Activated CD4-positive, alpha-beta T cell treated with anti-CD3 and anti-CD28 coated beads, Interleukin-2, amount 10 ng/mL, durations not matched to agents 7 days and 5 days (primary cell): ENCODE data around the gene ODAD3. TPM values are rescaled to one million over a fixed set of nuclear protein-coding genes. Genes with fewer than 3 reads are reported as not detected.
A peak's percentile ranks its signal among the peaks of the same experiment; 100 is the strongest.
"Not testable (repeated sequence)": the region's sequence is repeated elsewhere in the genome, so short reads cannot be mapped to it uniquely, and the experiment has no call there.

ENCODE experiments used
- CTCF ChIA-PET: fragments of 350-600 bp; sonication (Branson Sonifier 250); formaldehyde crosslinking; loops from one replicate; lab custom pipeline; 2021; ENCODE audit warnings: antibody characterized with exemption; lab: Charles Lee
- POLR2A ChIA-PET: fragments of 350-600 bp; sonication (Branson Sonifier 250); formaldehyde crosslinking; loops from one replicate; lab custom pipeline; 2021; ENCODE audit warnings: antibody characterized with exemption; lab: Charles Lee
- DNase-seq: peaks from one replicate; pipeline ENCODE4 v3.0.0-alpha.2; 2020
- H3K27ac Mint-ChIP-seq: one replicate; pipeline ENCODE4 v1.8.0; 2021; ENCODE audit warnings: mild to moderate bottlenecking, moderate library complexity, mixed read lengths
- H3K27me3 Mint-ChIP-seq: one replicate; pipeline ENCODE4 v1.8.0; 2021; ENCODE audit warnings: mixed read lengths
- H3K36me3 Mint-ChIP-seq: one replicate; pipeline ENCODE4 v1.8.0; 2021; ENCODE audit warnings: low read depth, mixed read lengths
- H3K4me1 Mint-ChIP-seq: one replicate; pipeline ENCODE4 v1.8.0; 2021; ENCODE audit warnings: mixed read lengths
- H3K4me3 Mint-ChIP-seq: one replicate; pipeline ENCODE4 v1.8.0; 2021; ENCODE audit warnings: mild to moderate bottlenecking, moderate library complexity, mixed read lengths
- H3K9me3 Mint-ChIP-seq: one replicate; pipeline ENCODE4 v1.8.0; 2021; ENCODE audit warnings: mixed read lengths
- total RNA-seq, 2 experiments: library from RNA; stranded (reverse); gene quantifications; one replicate each; pipeline ENCODE4 v1.2.3, GENCODE V29; 2021

ODAD3 gene
- total RNA-seq, 2 experiments from 2014 or later, result not detected

DNA sequence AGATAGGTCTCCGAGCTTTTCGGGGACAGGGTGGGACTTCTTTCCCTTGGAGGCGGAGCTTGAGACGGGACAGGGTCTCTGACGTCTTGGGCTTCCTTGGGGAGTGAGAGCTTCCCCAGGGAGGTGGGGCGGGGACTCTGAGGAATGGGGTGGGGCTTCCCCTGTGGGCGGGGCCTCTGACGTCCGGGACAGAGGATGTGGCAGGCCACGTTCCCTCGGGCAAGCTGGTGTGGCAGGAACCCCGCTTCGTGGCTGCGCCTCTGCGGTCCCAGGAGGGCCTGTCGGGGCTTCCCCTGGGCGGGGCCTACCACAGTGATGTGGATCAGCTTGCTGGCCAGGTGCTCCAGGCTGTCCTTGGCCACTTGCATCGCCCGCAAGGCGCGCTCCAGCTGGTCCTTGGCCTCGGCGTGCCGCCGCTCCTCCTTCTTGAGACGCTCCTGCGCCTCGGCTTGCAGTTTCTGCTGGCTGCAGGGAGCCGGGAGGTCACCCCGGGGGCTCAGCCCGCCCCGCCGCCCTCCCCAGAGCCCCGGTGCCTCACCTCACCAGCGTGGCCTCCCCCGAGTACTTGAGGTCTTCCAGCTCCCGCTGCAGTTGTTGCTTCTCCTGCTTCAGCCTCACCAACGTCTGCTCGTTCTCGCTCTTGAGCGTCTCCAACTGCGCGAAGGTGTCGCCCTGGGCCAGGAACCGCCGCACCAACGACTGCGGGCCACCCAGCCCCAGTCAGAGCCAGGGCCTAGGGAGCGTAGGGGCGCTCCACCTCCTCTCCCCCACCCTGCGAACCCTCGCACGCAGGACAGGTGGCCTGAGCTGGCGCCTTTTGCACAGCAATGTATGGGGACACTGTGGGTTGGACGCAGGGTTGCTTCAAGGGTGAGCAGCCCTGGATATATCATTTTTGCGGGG lies 12.5 kb downstream of the ODAD3 start:
- ChIA-PET CTCF (interaction anchor here (0.5 to 4.5 kb wide), 9 partner anchors 13 to 763 kb away, joined by 3 to 26 read pairs (median 4); partner anchors contain the start of genes ODAD3 and PRKCSH), POLR2A (interaction anchor here (0.6 kb wide), 2 partner anchors 12 to 152 kb away, joined by 3 read pairs; partner anchors contain the start of gene ODAD3)
- peak; percentile 62 for DNase-seq
- Mint-ChIP-seq H3K27me3 (peaks cover 57% of the 10 kb centered on the region), H3K9me3 (peaks cover 2% of the 10 kb centered on the region), H3K27ac (peak overlapping the region; percentile 36), H3K4me3 (peak overlapping the region; percentile 49), H3K36me3 (no peaks in the 10 kb centered on the region), H3K4me1 (peaks cover 34% of the 10 kb centered on the region)

DNA sequence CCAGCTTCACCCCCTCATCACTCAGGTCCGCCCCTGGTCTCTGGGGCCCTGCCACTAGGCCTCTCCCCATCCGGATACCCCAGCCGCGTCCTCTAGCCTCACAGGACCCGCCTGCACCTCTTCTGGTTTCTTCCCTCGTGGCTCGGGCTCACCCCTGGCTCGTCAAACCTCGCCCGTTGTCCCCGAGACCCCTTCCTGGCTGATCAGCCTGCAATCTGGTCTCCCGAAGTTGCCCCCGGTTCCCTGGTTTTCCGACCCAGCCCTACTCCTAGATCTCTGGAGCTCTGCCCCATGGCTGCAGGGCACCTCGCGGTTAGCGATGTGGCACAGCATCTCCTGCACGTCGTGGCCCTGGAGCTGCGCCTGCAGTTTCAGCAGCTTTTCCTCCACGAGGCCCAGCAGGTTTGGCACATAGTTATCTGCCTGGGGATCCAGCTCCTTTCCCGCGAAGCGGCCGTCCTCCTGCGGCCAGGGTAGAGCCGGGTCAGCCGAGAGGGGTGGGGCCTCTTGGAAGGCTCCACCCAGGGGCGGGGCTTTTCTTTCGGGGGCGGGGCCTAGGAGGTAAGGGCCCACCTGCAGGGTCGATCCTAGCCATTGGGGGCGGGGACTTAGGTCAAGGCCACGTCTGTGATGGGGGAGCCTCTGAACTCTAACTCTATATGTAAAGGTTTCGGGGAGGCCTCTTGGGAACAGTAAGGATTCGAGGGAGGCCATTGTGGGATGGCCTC lies 13.4 kb downstream of the ODAD3 start:
- POLR2A ChIA-PET, result no interaction called here
- peaks cover 65% of the 10 kb centered on the region for H3K27me3 Mint-ChIP-seq
- CTCF ChIA-PET, result interaction anchor here (0.8 to 4.5 kb wide), 7 partner anchors 14 to 61 kb away, joined by 3 to 26 read pairs (median 4); partner anchors contain the start of genes ODAD3 and PRKCSH

DNA sequence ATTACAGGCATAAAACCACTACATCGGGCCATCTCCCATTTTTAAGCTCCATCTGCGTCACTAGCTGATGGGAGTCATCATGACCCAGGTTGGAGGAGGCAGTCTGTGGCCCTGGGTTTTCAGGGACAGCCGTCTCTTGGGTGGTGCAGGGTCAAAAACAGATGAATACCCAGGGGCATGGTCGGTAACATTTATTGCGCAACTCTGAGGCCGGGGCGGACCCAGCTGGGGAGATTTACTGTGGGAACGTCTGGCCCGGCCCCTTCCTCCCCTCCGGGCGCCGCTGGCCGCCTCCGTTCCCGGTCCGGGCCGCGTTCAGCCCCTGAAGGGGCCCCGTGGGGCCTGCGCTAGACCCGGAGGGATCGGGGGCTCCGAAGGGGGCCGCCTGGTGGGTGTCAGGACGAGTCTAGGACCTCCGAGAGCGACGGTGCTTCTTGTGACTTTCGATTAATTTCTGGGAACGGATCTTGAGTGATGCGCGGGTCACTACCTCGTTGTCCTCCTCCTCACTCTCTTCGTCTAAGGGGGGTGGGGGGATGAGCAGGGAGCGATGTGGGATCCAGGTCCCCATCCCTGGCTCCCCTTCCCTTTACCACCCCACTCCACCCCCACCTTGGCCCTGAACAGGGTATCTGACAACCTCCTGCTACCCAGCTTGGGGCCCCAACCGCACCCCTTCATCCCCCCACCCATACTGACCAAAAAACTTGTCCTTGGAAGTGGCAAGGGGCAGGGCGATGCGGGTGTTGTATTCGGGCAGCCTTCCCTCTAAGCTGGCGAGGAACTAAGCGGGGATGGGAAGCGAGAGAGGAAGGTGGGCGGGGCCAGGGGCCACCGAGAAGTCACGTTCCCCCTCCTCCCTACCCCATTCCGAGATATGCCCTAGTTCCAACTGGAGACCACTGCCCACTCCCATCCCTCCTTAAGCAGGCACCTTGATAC lies 14.2 kb downstream of the ODAD3 start:
- ChIA-PET POLR2A (no interaction called here), CTCF (interaction anchor here (0.8 to 4.5 kb wide), 8 partner anchors 11 to 142 kb away, joined by 3 to 26 read pairs (median 4); partner anchors contain the start of genes ODAD3 and PRKCSH)
- Mint-ChIP-seq H3K27ac (no peak overlapping the region), H3K4me1 (peaks cover 34% of the 10 kb centered on the region), H3K9me3 (peaks cover 2% of the 10 kb centered on the region), H3K36me3 (no peaks in the 10 kb centered on the region), H3K27me3 (peaks cover 68% of the 10 kb centered on the region), H3K4me3 (no peak overlapping the region)
- no peak for DNase-seq

More for the DNA sequence above, 13.4 kb downstream of the ODAD3 start:
- Mint-ChIP-seq H3K4me3 (peak overlapping the region; percentile 25), H3K4me1 (peaks cover 34% of the 10 kb centered on the region), H3K27ac (peak overlapping the region; percentile 36), H3K9me3 (peaks cover 2% of the 10 kb centered on the region), H3K36me3 (no peaks in the 10 kb centered on the region)
- DNase-seq, result peak; percentile 15

DNA sequence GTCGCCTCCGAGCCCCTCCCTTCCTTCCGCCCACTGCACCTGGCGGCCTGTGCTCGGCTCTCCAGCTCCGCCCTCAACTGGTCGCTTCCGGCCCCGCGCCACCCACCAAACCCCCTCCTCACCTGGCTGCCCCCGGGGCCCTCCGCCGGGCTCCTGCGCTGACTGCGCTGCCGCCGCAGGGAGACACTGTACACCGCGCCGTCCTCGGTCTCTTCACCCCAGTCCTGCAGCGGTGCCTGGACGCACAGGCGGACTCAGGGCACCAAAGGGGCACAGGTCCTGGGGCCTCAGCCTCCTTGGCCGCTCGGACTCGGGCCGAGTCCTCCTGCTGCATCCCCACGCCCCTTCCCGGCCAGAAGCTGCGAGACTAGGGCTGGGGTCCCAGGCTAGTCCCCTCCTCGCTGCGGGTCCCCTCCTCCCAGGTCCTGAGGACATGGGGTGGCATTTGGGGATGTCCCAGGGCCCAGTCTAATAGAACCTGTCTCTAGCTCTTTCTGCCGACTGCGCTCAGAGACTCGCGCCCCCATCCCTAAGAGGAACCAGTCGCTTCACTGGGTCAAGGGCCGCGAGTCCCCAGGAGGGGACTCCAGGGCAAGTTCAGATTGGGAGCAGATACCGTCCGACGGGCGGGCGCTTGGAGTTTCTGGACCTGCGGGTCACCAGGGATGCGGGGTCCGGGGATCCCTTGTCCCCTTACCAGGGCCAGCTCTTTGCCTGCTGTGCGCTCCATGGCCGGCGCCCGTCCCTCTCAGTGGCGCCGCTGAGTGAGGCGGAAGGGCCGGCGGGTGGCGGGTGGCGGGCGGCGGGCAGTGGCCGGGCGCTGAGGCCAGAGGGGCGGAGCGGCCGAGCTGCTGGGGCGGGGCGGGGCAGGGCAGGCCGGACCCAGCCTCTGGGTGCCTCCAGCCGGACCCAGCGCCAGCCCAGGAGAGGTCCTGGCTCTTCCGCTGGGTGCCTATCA lies 16.1 kb downstream of the ODAD3 start, which contains the start of gene RGL3:
TSS of gene RGL3 (minus strand) at position 766 of the 958 bp plus-strand sequence. CDS start at position 730, 36 bp downstream.
- ChIA-PET CTCF (interaction anchor here (0.7 to 4.5 kb wide), 4 partner anchors 12 to 63 kb away, joined by 3 to 26 read pairs (median 4); partner anchors contain the start of genes ODAD3 and PRKCSH), POLR2A (no interaction called here)
- H3K4me3 Mint-ChIP-seq, result no peak within 1 kb of the TSS
- no peak for DNase-seq
- H3K9me3 Mint-ChIP-seq, result no peaks in the 10 kb centered on the region
- peaks cover 32% of the 10 kb centered on the region for H3K4me1 Mint-ChIP-seq
- H3K27me3 Mint-ChIP-seq, result peaks cover 68% of the 10 kb centered on the region
- H3K27ac Mint-ChIP-seq, result no peak within 1 kb of the TSS
- H3K36me3 Mint-ChIP-seq, result no peaks in the 10 kb centered on the region

DNA sequence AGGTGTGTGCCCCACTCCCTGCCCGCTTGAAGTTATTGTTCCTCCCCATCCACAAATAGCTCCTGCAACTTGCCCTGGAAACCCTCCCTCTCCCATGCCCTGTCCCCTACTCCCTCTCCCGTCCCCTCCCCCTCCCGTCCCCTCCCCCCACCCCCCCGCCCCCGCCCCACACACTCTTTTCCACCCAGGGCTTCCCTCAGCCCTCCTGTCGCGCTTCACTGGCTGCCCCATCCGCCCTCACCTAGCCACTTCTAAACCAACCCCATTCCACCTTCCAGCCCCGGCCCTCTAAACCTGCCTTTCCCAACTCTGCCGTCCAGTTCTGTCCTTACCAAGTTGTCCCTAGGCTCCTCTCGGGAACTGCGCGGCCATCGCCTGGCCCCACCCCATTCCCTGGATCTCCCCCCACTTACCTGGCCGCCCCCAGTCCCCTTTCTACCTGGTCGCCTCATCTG lies 16.8 kb downstream of the ODAD3 start:
- Mint-ChIP-seq H3K4me3 (no peak overlapping the region), H3K27me3 (peaks cover 61% of the 10 kb centered on the region), H3K9me3 (no peaks in the 10 kb centered on the region), H3K27ac (no peak overlapping the region), H3K36me3 (no peaks in the 10 kb centered on the region), H3K4me1 (peaks cover 28% of the 10 kb centered on the region)
- CTCF ChIA-PET, result interaction anchor here (1.4 to 4.5 kb wide), 2 partner anchors 17 to 35 kb away, joined by 4 to 26 read pairs; partner anchors contain the start of genes ODAD3 and PRKCSH
- POLR2A ChIA-PET, result no interaction called here
- no peak for DNase-seq

DNA sequence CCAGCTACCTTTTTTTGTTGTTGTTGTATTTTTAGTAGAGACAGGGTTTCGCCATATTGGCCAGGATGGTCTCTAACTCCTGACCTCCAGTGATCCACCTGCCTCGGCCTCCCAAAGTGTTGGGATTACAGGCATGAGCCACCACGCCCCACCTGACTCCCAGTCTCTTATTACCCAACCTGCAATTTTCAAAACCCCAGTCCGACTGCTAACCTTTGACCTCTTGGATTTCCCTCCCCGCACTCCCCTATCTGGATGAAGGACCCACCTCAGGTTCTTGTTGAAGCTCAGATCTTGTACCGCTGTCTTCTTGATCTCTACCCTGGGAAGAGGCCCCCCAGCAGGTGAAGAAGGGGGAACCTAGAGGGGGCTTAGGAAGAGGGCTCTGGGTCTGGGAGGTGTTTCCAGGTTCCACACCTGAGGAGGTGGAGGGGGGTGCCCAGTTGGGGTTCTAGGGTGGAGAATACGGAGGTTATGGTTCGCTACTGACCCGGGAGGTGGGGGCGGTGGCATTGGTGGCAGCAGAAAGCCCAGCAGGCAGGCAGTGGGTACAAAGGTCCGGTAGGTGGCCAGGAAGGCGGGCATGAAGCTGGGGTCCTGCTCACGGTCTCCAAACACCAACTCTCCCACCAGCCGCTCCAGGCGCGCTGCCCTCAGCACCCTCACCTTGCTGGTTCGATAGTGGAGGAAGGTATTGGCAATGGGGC lies 18.4 kb downstream of the ODAD3 start:
- H3K27me3 Mint-ChIP-seq, result peaks cover 48% of the 10 kb centered on the region
- CTCF ChIA-PET, result interaction anchor here (0.6 to 1.2 kb wide), 2 partner anchors 35 to 126 kb away, joined by 3 to 5 read pairs; no protein-coding TSS in a partner anchor

DNA sequence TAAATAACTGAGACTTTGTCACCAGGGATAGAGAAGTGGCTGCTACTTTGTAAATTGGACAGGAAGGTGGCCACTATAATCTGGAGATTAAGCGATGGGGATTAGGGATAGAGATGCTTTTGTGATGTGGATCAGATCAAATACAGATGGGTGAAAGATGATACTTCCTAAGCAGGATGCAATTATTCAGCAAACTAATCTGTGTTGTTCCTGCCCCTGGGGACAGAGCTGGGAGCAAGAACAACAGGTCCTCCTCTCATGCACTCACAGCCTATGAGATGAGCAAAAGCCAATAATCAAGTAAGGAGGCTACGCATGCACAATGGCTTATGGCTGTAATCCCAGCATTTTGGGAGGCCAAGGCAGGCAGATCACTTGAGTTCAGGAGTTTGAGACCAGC lies 20.4 kb downstream of the ODAD3 start:
- CTCF ChIA-PET, result interaction anchor here (0.6 kb wide), 1 partner anchor 7 kb away, joined by 3 read pairs; no protein-coding TSS in a partner anchor
- no peaks in the 10 kb centered on the region for H3K36me3 Mint-ChIP-seq
- H3K27ac Mint-ChIP-seq, result no peak overlapping the region
- no peaks in the 10 kb centered on the region for H3K9me3 Mint-ChIP-seq
- peaks cover 3% of the 10 kb centered on the region for H3K4me1 Mint-ChIP-seq
- H3K4me3 Mint-ChIP-seq, result no peak overlapping the region
- POLR2A ChIA-PET, result no interaction called here
- H3K27me3 Mint-ChIP-seq, result peaks cover 33% of the 10 kb centered on the region
- no peak for DNase-seq

More for the DNA sequence above, 18.4 kb downstream of the ODAD3 start:
- POLR2A ChIA-PET, result no interaction called here
- Mint-ChIP-seq H3K36me3 (no peaks in the 10 kb centered on the region), H3K4me1 (peaks cover 15% of the 10 kb centered on the region), H3K9me3 (no peaks in the 10 kb centered on the region), H3K4me3 (no peak overlapping the region), H3K27ac (no peak overlapping the region)
- DNase-seq, result no peak

DNA sequence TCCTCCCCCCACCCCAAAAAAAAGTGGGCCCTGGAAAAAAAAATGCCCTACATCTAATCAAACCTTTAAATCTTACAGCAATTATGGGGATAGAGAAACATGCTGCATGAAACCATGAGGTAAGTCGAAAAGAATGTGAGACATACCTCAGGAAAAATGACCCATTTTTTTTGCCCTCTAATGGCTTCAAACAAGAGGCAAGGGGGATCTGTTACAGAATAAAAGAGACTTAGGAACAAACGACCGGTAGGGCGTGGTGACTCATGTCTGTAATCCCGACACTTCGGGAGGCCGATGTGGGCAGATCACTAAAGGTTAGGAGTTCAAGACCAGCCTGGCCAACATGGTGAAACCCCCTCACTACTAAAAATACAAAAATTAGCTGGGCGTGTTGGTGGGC lies 24.2 kb downstream of the ODAD3 start:
- CTCF ChIA-PET, result no interaction called here
- Mint-ChIP-seq H3K4me1 (no peaks in the 10 kb centered on the region), H3K36me3 (no peaks in the 10 kb centered on the region), H3K9me3 (no peaks in the 10 kb centered on the region), H3K27ac (no peak overlapping the region), H3K4me3 (no peak overlapping the region), H3K27me3 (peaks cover 6% of the 10 kb centered on the region)
- no peak for DNase-seq
- POLR2A ChIA-PET, result no interaction called here

DNA sequence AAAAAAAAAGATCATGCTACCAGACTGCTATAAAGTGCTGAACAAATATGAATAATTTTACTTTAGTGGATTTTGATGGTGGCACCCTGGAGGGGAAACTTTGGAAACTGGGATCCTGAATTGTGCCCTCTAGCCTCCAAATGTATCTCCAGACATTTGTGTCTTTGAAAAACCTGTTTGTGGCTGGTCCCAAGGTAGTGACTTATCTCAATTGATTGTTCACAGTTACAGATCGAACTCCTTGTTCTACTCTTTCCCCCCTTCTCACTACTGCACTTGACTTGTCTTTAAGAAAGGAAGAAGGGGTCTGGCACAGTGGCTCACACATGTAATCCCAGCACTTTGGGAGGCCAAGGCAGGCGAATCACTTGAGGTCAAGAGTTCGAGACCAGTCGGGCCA lies 26.3 kb downstream of the ODAD3 start:
- Mint-ChIP-seq H3K27ac (no peak overlapping the region), H3K4me1 (no peaks in the 10 kb centered on the region), H3K9me3 (no peaks in the 10 kb centered on the region), H3K27me3 (peaks cover 2% of the 10 kb centered on the region), H3K4me3 (no peak overlapping the region), H3K36me3 (no peaks in the 10 kb centered on the region)
- no peak for DNase-seq
- ChIA-PET CTCF (interaction anchor here (1.0 kb wide), 1 partner anchor 26 kb away, joined by 3 read pairs; no protein-coding TSS in a partner anchor), POLR2A (no interaction called here)

DNA sequence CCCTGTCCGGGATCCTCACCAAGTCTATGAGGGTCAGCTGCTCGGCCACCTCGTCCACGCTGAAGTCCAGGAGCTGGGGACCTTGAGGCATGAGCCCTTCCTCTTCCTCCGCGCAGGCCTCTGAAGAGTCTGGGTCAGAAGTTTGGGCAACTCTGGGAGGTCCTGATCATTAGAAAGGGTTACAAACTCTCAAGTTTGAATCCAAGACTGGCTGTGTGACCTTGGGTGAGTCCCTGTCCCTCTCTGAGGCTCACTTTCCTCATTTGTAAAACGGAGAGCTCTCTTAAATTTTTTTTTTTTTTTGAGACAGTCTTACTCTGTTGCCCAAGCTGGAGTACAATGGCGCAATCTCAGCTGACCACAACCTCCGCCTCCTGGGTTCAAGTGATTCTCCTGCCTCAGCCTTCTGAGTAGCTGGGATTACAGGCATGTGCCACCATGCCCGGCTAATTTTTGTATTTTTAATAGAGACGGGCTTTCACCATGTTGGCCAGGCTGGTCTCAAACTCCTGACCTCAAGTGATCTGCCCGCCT lies 28.2 kb downstream of the ODAD3 start:
- DNase-seq, POLR2A ChIA-PET, H3K27me3 Mint-ChIP-seq, H3K27ac Mint-ChIP-seq, H3K36me3 Mint-ChIP-seq, H3K4me3 Mint-ChIP-seq, H3K4me1 Mint-ChIP-seq, H3K9me3 Mint-ChIP-seq: not testable (repeated sequence)
- CTCF ChIA-PET, result interaction anchor here (0.6 to 1.9 kb wide), 5 partner anchors 23 to 76 kb away, joined by 3 to 8 read pairs (median 3); partner anchors contain the start of genes EPOR and ODAD3
